Uterus (tissue), 2 donors: ENCODE data around the gene LRRC57.

Source experiments
- POLR2A ChIP-seq, 2 donors: fragments of 450-650 bp; IDR thresholded peaks; one replicate each; pipeline ENCODE4 v1.6.1; 2016; ENCODE audit warnings: antibody characterized with exemption in 2 of 2, mild to moderate bottlenecking in 1 of 2, moderate library complexity in 1 of 2
- TF ChIP-seq, protein P1 (sequence below), 4 experiments: fragments of 200-600 bp in 2 of 4; fragments of 450-650 bp in 2 of 4; sonication (generic) in 2 of 4; IDR thresholded peaks; one replicate each; pipeline ENCODE4 v1.5.1; 2016 to 2019; ENCODE audit warnings: antibody characterized with exemption in 4 of 4, mild to moderate bottlenecking in 2 of 4, moderate library complexity in 1 of 4

DNA sequence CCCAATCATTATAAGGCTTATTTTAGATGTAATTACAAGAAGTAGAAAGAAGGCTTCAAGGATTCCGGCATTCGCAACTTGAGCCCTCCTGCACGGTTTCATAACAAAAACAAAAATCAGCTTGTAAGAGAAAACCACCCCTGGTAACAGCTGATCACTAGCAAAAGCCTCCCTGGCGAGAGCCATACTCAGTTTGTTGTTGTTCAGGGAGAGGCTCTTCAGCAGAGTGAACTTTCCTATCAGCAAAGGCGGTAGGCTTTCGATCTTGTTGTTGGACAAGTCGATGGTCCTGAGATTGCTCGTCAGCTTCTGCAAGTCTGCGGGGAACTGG, 710 bp downstream of the LRRC57 start:
- TF ChIP-seq, protein P1, sequence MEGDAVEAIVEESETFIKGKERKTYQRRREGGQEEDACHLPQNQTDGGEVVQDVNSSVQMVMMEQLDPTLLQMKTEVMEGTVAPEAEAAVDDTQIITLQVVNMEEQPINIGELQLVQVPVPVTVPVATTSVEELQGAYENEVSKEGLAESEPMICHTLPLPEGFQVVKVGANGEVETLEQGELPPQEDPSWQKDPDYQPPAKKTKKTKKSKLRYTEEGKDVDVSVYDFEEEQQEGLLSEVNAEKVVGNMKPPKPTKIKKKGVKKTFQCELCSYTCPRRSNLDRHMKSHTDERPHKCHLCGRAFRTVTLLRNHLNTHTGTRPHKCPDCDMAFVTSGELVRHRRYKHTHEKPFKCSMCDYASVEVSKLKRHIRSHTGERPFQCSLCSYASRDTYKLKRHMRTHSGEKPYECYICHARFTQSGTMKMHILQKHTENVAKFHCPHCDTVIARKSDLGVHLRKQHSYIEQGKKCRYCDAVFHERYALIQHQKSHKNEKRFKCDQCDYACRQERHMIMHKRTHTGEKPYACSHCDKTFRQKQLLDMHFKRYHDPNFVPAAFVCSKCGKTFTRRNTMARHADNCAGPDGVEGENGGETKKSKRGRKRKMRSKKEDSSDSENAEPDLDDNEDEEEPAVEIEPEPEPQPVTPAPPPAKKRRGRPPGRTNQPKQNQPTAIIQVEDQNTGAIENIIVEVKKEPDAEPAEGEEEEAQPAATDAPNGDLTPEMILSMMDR (IDR thresholded peaks at IDR 0.05), result no peak
- TF ChIP-seq POLR2A (IDR thresholded peaks at IDR 0.05), result no peak
